Ecto neural progenitor cell (in vitro differentiated cells): ENCODE data around the gene NANP.

Source experiments
- DNase-seq: peaks from one replicate; pipeline ENCODE4 v3.0.0-alpha.2; 2018; ENCODE audit warnings: low spot score

NANP gene

DNA sequence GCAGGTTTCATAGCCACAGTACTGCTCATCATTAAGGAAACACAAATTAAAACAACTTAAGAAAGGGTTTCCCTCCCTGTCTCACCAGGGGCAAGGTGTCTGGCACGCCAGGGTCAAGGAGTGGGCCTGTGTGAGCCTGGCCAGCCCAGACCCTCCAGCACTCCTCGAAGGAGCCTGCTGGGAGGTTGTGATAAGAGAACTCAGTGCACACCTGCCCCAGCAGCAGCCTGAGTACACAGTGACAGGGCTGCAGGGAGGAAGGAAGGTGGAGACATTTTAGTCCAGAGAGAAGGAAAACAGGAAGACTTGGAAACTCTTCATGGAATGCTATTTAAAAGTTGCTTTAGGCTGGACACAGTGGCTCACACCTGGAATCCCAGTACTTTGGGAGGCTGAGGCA is 52.6 kb downstream of the NANP start:
- DNase-seq: no peak

DNA sequence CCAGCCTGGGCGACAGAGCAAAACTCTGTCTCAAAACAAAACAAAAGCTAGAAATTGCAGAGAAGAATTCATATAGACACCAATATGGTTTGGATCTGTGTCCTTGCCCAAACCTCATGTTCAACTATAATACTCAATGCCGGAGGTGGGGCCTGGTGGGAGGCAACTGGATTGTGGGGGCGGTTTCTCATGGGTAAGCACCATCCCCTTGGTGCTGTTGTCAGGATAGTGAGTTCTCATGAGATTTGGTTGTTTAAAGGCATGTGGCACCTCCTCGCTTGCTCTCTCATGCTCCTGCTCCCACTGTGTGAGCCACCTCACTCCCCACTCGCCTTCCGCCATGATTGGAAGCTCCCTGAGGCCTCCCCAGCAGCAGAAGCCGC is 53.7 kb downstream of the NANP start:
- DNase-seq: no peak

DNA sequence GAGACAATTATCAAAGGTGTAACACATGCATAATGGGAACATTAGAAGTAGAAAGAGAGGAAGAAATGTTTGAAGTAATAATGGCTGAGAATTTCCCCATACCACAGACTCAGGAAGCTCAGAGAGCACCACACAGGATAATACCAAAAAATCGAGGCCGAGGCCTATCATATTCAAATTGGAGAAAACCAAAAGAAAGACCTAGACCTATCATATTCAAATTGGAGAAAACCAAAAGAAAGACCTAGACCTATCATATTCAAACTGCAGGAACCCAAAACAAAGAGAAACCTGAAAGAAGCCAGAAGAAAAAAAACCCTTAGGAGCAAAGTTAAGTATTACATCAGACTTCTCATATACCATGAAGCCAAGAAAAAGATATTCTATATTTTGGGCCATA is 56.5 kb downstream of the NANP start:
- no peak for DNase-seq

DNA sequence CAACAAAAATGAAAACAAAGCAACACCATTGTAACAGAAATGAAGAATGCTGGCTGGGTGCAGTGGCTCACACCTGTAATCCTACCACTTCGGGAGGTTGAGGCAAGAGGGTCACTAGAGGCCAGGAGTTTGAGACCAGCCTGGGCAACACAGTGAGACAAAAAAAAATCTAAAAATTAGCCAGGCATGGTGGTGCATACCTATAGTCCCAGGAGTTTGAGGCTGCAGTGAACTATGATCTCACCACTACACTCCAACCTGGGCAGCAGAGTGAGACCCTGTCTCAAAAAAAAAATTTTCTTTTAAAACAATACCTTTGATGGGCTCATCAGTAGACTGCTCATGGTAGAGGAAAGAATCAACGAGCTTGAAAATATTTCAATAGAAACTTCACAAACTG is 57.0 kb downstream of the NANP start:
- DNase-seq: no peak

DNA sequence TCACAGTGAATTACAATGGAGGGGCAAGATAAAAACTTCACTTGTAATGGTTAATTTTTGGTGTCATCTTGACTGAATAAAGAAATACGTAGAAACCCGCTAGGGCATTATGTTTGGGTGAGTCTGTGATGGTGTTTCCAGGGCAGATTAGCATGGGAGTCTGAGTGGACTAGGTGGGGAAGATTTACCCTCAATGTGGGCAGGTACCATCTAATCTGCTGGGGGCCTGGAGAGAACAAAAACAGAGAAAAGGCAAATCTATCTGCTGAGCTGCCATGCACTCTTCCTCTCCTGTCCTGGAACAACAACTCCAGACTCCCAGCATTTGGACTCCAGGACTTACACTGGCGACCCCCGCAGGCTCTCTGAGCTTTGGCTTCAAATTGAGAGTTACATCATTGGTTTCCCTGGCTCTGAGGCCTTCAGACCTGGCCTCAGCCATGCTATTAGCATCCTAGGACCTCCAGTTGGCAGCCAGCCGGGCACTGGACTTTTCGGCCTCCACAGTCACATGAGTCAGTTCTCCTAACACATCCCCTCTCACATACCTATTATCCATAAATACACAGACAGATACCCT is 58.1 kb downstream of the NANP start:
- DNase-seq: no peak

DNA sequence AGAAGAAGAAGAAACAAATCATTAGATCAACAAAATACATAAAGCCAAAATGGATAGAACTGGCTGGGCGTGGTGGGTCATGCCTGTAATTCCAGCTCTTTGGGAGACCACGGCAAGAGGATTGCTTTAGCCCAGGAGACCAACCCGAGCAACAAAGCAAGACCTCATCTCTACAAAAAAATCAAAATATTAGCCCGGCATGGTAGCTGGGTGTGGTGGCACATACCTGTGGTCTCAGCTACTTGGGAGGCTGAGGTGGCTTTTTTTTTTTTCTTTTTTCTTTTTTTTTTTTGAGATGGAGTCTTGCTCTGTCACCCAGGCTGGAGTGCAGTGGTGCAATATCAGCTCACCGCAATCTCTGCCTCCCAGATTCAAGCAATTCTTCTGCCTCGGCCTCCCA is 59.9 kb downstream of the NANP start:
- no peak for DNase-seq

DNA sequence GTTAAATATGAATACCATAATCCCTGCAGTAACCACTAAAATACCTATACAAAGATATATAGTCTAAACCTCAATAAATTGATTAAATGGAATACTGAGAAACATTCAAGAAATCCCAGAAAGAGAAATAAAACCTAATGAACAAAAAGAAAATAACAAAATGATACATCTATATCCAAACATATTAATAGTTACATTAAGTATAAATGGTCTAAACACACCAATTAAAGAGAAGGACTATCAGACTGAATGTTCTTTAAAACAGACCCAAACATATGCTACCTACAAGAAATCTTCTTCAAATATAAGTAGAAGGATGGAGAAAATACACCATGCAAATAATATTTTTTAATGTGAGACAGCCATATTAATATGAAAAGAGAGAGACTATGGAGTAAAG is 60.5 kb downstream of the NANP start:
- DNase-seq: no peak
